Measurements from ENCODE around the gene ELMO1. TPM values are rescaled to one million over a fixed set of nuclear protein-coding genes. Genes with fewer than 3 reads are reported as not detected.

The ELMO1 gene
- polyA plus RNA-seq, 2 of the 4 experiments (the other 2 are of a cell fraction), result 2.3 to 6.1 TPM

GRCh38 chr7:37416378-37417106 is 32.1 kb downstream of the ELMO1 start:
- ChIA-PET POLR2A (no interaction called here), CTCF (no interaction called here)
- no peaks in the 10 kb centered on the region for H3K9me3 ChIP-seq
- peak overlapping the region; percentile 30 to 63; a peak in 4 of 6 replicates for H3K27ac ChIP-seq
- no peak for FAIRE-seq
- peaks cover 34% of the 10 kb centered on the region for H3K4me1 ChIP-seq
- TF ChIP-seq EP300 (IDR thresholded peaks at IDR 0.05) (no peak), ESRRA (IDR thresholded peaks at IDR 0.05; ENCODE audit: borderline replicate concordance, low read length) (no peak), MYC (IDR thresholded peaks at IDR 0.05; ENCODE audit: borderline replicate concordance, low read length) (no peak), POLR2A (IDR thresholded peaks at IDR 0.05; ENCODE audit: low read length) (no peak), MAZ (IDR thresholded peaks at IDR 0.05; ENCODE audit: borderline replicate concordance, low read depth, low read length) (no peak), NPAS2 (CRISPR knock-in tag; IDR thresholded peaks at IDR 0.05; ENCODE audit: borderline replicate concordance) (no peak), CHD4 (IDR thresholded peaks at IDR 0.05; ENCODE audit: borderline replicate concordance) (no peak), SREBF2 (IDR thresholded peaks at IDR 0.05) (no peak), SMC3 (IDR thresholded peaks at IDR 0.05) (no peak), EHF (CRISPR knock-in tag; IDR thresholded peaks at IDR 0.05) (no peak), BHLHE40 (IDR thresholded peaks at IDR 0.05; ENCODE audit: low read depth, low read length) (no peak), TFCP2L1 (CRISPR knock-in tag; IDR thresholded peaks at IDR 0.05) (no peak), MAFK (IDR thresholded peaks at IDR 0.05; ENCODE audit: partially characterized antibody) (no peak)
- peak overlapping the region; percentile 77 for H3K4me2 ChIP-seq
- no peak for ATAC-seq
- no peak for DNase-seq (ENCODE audit: low read depth in 1 of 2, low spot score in 1 of 2)
- H3K4me3 ChIP-seq, result no peak overlapping the region
- 57% methylated on average over 6 of the region's 6 CpGs for WGBS (ENCODE audit: missing lambda C conversion rate)

- ChIA-PET CTCF (no interaction called here), POLR2A (no interaction called here)
- no peak for DNase-seq (ENCODE audit: low read depth in 1 of 2, low spot score in 1 of 2)
- H3K4me1 ChIP-seq, result peaks cover 35% of the 10 kb centered on the region
- peak overlapping the region; percentile 77 for H3K4me2 ChIP-seq
- FAIRE-seq, result no peak
- TF ChIP-seq NFE2L2 (conservative IDR thresholded peaks at IDR 0.05; ENCODE audit: low read length) (no peak), CHD2 (IDR thresholded peaks at IDR 0.05; ENCODE audit: low read length, partially characterized antibody) (no peak), ZSCAN20 (CRISPR knock-in tag; IDR thresholded peaks at IDR 0.05) (no peak), ELK1 (IDR thresholded peaks at IDR 0.05; ENCODE audit: low read depth, low read length) (no peak), FOSB (CRISPR knock-in tag; IDR thresholded peaks at IDR 0.05) (no peak), HOXB13 (CRISPR knock-in tag; IDR thresholded peaks at IDR 0.05; ENCODE audit: low read depth) (no peak), BHLHE40 (IDR thresholded peaks at IDR 0.05; ENCODE audit: low read depth, low read length) (no peak), ZFP36 (IDR thresholded peaks at IDR 0.05; ENCODE audit: borderline replicate concordance, partially characterized antibody) (no peak), JUN (IDR thresholded peaks at IDR 0.05) (no peak)
- H3K9me3 ChIP-seq, result no peaks in the 10 kb centered on the region
- H3K4me3 ChIP-seq, result peak overlapping the region; percentile 4; the same call in 1 of the 3 replicates
- no peak for ATAC-seq
- H3K27ac ChIP-seq, result peak overlapping the region; percentile 53 to 63; a peak in 5 of 6 replicates
- WGBS (ENCODE audit: missing lambda C conversion rate), result 0% methylated on average over 1 of the region's 1 CpG
These were observed 33.0 kb downstream of the ELMO1 start for GRCh38 chr7:37415629-37416028.

- no peak for FAIRE-seq
- CTCF ChIA-PET, result no interaction called here
- 22% methylated on average over 5 of the region's 5 CpGs for WGBS (ENCODE audit: missing lambda C conversion rate)
- POLR2A ChIA-PET, result no interaction called here
- peak; percentile 47 to 60; a peak in 3 of 6 replicates for ATAC-seq
- Histone ChIP-seq H3K4me1 (peaks cover 38% of the 10 kb centered on the region), H3K27ac (peak overlapping the region; percentile 53 to 63), H3K9me3 (no peaks in the 10 kb centered on the region), H3K4me3 (no peak overlapping the region), H3K4me2 (peak overlapping the region; percentile 77)
- TF ChIP-seq RAD21 (conservative IDR thresholded peaks at IDR 0.05 in 1 of 2, IDR thresholded peaks at IDR 0.05 in 1 of 2) (0 out of 5 replicates have a peak, but pooled peaks of 1 of the 2 experiments have one; percentile 14), KDM1A (IDR thresholded peaks at IDR 0.05; ENCODE audit: low read depth) (no peak)
- DNase-seq (ENCODE audit: low read depth in 1 of 2, low spot score in 1 of 2), result peak in 1 of 2 experiments; percentile 19
These were observed 34.2 kb downstream of the ELMO1 start for GRCh38 chr7:37414352-37414983.

Measured in A549 (cell line).